Kidney (tissue), 14 donors: Measurements from ENCODE around the gene C10orf143. TPM values are rescaled to one million over a fixed set of nuclear protein-coding genes. Genes with fewer than 3 reads are reported as not detected.

Source experiments
- DNase-seq, 5 donors: peaks; one replicate each; pipeline ENCODE4 v3.0.0-alpha.2; 2013 to 2020
- FAIRE-seq: peaks from 2 replicates; lab custom pipeline; 2012; peaks lifted over from hg19 to GRCh38; lab: Jason Lieb, UNC
- H3K27ac ChIP-seq, 2 donors: one replicate each; pipeline ENCODE4 v1.7.0; 2013; ENCODE audit warnings: low read depth in 2 of 2, low read length in 2 of 2, inconsistent platforms in 1 of 2
- H3K27me3 ChIP-seq: one replicate; pipeline ENCODE4 v1.7.1; 2013; ENCODE audit warnings: low read length, inconsistent platforms; ENCODE audit not compliant: control insufficient read depth, insufficient read depth
- H3K36me3 ChIP-seq, 3 donors: one replicate each; pipeline versions ENCODE4 v1.7.0 to v1.7.1; 2013; ENCODE audit warnings: low read length in 3 of 3, control low read depth in 1 of 3, inconsistent platforms in 1 of 3; ENCODE audit not compliant: insufficient read depth in 3 of 3, control insufficient read depth in 2 of 3
- H3K4me1 ChIP-seq, 3 donors: one replicate each; pipeline versions ENCODE4 v1.7.0 to v1.7.1; 2013; ENCODE audit warnings: low read length in 3 of 3, inconsistent platforms in 1 of 3, low read depth in 1 of 3; ENCODE audit not compliant: control insufficient read depth in 2 of 3, insufficient read depth in 2 of 3
- H3K4me3 ChIP-seq, 3 donors: one replicate each; pipeline versions ENCODE4 v1.7.0 to v1.8.1; 2013; ENCODE audit warnings: low read length in 3 of 3, control low read depth in 1 of 3, inconsistent platforms in 1 of 3
- H3K9ac ChIP-seq, 3 donors: one replicate each; pipeline versions ENCODE4 v1.7.0 to v1.7.1; 2013; ENCODE audit warnings: low read length in 3 of 3, control low read depth in 1 of 3, inconsistent platforms in 1 of 3
- H3K9me3 ChIP-seq, 3 donors: one replicate each; pipeline versions ENCODE4 v1.7.0 to v1.7.1; 2013; ENCODE audit warnings: low read length in 3 of 3, control low read depth in 1 of 3, inconsistent platforms in 1 of 3; ENCODE audit not compliant: control insufficient read depth in 2 of 3, insufficient read depth in 1 of 3
- CTCF ChIP-seq: IDR thresholded peaks from 3 replicates; pipeline ENCODE4 v1.5.1; 2012; ENCODE audit warnings: mild to moderate bottlenecking, moderate library complexity, borderline replicate concordance; ENCODE audit not compliant: insufficient read depth; ENCODE audit errors: extremely low read depth
- intact Hi-C: fragments of 100-400 bp; cut with DNase I; formaldehyde crosslinking; loops from one replicate; pipeline ENCODE4 v1.11.1; 2022
- polyA plus RNA-seq: library from polyadenylated mRNA; stranded (reverse); fragments of 350-450 nt; fragmentation: Illumina TruSeq; extraction: RNeasy Lipid Tissue Mini Kit (QIAGEN cat#74804); gene quantifications from one replicate; pipeline ENCODE4 v1.2.3, GENCODE V29; 2014; ENCODE audit warnings: low read depth, low replicate concordance; ENCODE audit not compliant: insufficient read depth
- total RNA-seq: library from RNA; stranded (reverse); fragmentation: NEBNext Ultra II Directional; extraction: Animal tissue kit (Norgen Biotek cat#: 25700); gene quantifications from one replicate; pipeline ENCODE4 v1.2.1, GENCODE V29; 2021
- donor health status: control.
- donor health status: control.
- donor health status: control.
- donor health status: control.
- donor health status: control.
- donor health status: DM: yes; HTN: yes; CAD: no.
- donor health status: Normal renal cell carcinoma (clear cell type).

The C10orf143 gene
- total and polyA plus RNA-seq, 2 donors from 2014 or later: 6.6 to 9.2 TPM

GRCh38 chr10:130015075-130015695 is 95.4 kb downstream of the C10orf143 start:
- no peak for FAIRE-seq
- no peak overlapping the region for H3K4me3 ChIP-seq
- no peak overlapping the region for H3K27ac ChIP-seq
- TF ChIP-seq CTCF: no peak
- no peak for DNase-seq
- H3K4me1 ChIP-seq: no peaks in the 10 kb centered on the region
- no peaks in the 10 kb centered on the region for H3K9me3 ChIP-seq
- intact Hi-C loops: no loop called here
- no peak overlapping the region for H3K9ac ChIP-seq
- H3K27me3 ChIP-seq: no peaks in the 10 kb centered on the region
- H3K36me3 ChIP-seq: no peaks in the 10 kb centered on the region

GRCh38 chr10:130014263-130015074 is 96.2 kb downstream of the C10orf143 start:
- H3K36me3 ChIP-seq: no peaks in the 10 kb centered on the region
- intact Hi-C loops: no loop called here
- no peaks in the 10 kb centered on the region for H3K4me1 ChIP-seq
- H3K9ac ChIP-seq: no peak overlapping the region
- H3K27ac ChIP-seq: no peak overlapping the region
- no peak overlapping the region for H3K4me3 ChIP-seq
- no peaks in the 10 kb centered on the region for H3K9me3 ChIP-seq
- TF ChIP-seq CTCF: no peak
- no peak for FAIRE-seq
- H3K27me3 ChIP-seq: no peaks in the 10 kb centered on the region
- peak in 2 of 5 donors; percentile 9 to 57 for DNase-seq

Other genes starting within 250 kb of the C10orf143 start
- gene EBF3, start 146.6 kb downstream of the C10orf143 start, total RNA-seq: 0.98 TPM
- 0.09 TPM for gene EBF3, start 146.6 kb downstream of the C10orf143 start, polyA plus RNA-seq
- 52.5 TPM for gene GLRX3, start 25.6 kb upstream of the C10orf143 start, total RNA-seq
- 70.4 TPM for gene GLRX3, start 25.6 kb upstream of the C10orf143 start, polyA plus RNA-seq